Esophagus muscularis mucosa (tissue), 3 donors: ENCODE results near the gene SFTPB.

Experiments
- CTCF ChIP-seq, 3 experiments: fragments of 200-600 bp in 2 of 3; fragments of 450-650 bp in 1 of 3; sonication (generic) in 2 of 3; IDR thresholded peaks; one replicate each; pipeline ENCODE4 v1.5.1; 2017 to 2019; ENCODE audit warnings: antibody characterized with exemption in 3 of 3, mild to moderate bottlenecking in 2 of 3, moderate library complexity in 1 of 3
- EP300 ChIP-seq: sonication (generic); formaldehyde crosslinking; IDR thresholded peaks from one replicate; pipeline ENCODE4 v1.6.1; 2017; ENCODE audit warnings: antibody characterized with exemption

GRCh38 chr2:85703329-85703728, 35.3 kb upstream of the SFTPB start:
- TF ChIP-seq EP300 (no peak), CTCF (IDR thresholded peaks at IDR 0.05) (no peak)
